ENCODE measurements around the gene GAST. TPM values are rescaled to one million over a fixed set of nuclear protein-coding genes. Genes with fewer than 3 reads are reported as not detected.

Gene GAST
- total and polyA plus RNA-seq, 2 of the 13 experiments (the other 11 are each of a cell fraction or from before 2014, with no cell fraction given) = 0.32 to 0.42 TPM

DNA sequence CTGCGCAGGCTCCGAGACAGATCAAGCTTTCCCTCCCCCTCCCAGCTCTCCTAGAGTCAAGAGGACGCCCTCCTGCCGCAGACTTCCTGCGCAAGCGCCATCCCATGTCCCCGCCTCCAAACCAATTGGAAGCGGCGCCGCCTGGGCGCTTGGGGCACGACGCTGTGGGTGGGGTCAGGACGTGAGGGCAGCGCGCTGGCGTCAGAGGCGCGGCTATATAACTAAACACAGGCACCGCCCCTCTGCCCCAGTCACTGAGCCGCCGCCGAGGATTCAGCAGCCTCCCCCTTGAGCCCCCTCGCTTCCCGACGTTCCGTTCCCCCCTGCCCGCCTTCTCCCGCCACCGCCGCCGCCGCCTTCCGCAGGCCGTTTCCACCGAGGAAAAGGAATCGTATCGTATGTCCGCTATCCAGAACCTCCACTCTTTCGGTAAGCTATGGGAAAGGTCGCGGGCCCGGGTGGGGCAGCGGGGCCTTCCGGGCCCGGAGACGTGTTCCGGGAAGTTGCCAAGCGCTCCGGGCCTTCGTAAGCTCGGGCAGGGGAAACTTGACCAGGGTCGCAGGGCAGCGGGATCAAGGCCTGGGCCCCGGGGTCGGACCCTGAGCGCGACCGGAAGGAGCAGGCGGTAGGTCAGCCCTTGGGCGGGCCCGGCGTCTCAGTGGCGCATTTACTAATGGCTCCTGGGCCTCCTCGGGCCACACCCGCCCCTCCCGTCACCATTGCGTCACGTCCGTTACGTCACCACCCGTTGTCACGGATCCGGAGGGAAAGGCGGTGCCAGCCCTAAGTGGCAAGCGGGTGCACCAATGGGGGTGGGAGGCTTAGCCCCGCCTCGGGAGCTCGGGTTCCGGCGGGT lies 23.3 kb upstream of the GAST start, which contains the start of gene EIF1 (continued):
- peak; percentile 88; the same call in 1 of the 2 replicates for TF ChIP-seq MBNL3 (CRISPR knock-in tag; conservative IDR thresholded peaks at IDR 0.05)
- TF ChIP-seq, protein P1, sequence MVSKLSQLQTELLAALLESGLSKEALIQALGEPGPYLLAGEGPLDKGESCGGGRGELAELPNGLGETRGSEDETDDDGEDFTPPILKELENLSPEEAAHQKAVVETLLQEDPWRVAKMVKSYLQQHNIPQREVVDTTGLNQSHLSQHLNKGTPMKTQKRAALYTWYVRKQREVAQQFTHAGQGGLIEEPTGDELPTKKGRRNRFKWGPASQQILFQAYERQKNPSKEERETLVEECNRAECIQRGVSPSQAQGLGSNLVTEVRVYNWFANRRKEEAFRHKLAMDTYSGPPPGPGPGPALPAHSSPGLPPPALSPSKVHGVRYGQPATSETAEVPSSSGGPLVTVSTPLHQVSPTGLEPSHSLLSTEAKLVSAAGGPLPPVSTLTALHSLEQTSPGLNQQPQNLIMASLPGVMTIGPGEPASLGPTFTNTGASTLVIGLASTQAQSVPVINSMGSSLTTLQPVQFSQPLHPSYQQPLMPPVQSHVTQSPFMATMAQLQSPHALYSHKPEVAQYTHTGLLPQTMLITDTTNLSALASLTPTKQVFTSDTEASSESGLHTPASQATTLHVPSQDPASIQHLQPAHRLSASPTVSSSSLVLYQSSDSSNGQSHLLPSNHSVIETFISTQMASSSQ (IDR thresholded peaks at IDR 0.05; ENCODE audit: low read depth) = no peak
- TF ChIP-seq, protein P1 (CRISPR knock-in tag; IDR thresholded peaks at IDR 0.05; ENCODE audit: borderline replicate concordance) = peak; percentile 78
- TF ChIP-seq ZNF549 (CRISPR knock-in tag; IDR thresholded peaks at IDR 0.05) = no peak
- TF ChIP-seq, protein P2, sequence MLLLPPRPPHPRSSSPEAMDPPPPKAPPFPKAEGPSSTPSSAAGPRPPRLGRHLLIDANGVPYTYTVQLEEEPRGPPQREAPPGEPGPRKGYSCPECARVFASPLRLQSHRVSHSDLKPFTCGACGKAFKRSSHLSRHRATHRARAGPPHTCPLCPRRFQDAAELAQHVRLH (CRISPR knock-in tag; IDR thresholded peaks at IDR 0.05; ENCODE audit: borderline replicate concordance, low read depth) = peak; percentile 90; the same call in 1 of the 2 replicates
- TF ChIP-seq, protein P3, sequence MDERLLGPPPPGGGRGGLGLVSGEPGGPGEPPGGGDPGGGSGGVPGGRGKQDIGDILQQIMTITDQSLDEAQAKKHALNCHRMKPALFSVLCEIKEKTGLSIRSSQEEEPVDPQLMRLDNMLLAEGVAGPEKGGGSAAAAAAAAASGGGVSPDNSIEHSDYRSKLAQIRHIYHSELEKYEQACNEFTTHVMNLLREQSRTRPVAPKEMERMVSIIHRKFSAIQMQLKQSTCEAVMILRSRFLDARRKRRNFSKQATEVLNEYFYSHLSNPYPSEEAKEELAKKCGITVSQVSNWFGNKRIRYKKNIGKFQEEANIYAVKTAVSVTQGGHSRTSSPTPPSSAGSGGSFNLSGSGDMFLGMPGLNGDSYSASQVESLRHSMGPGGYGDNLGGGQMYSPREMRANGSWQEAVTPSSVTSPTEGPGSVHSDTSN (CRISPR knock-in tag; IDR thresholded peaks at IDR 0.05) = peak; percentile 96
- TF ChIP-seq YEATS2 (CRISPR knock-in tag; IDR thresholded peaks at IDR 0.05; ENCODE audit: borderline replicate concordance) = peak; percentile 92
- TF ChIP-seq PPARG (CRISPR knock-in tag; conservative IDR thresholded peaks at IDR 0.05) = 0 out of 2 replicates have a peak, but pooled peaks have one; percentile 37
- TF ChIP-seq, protein P4, sequence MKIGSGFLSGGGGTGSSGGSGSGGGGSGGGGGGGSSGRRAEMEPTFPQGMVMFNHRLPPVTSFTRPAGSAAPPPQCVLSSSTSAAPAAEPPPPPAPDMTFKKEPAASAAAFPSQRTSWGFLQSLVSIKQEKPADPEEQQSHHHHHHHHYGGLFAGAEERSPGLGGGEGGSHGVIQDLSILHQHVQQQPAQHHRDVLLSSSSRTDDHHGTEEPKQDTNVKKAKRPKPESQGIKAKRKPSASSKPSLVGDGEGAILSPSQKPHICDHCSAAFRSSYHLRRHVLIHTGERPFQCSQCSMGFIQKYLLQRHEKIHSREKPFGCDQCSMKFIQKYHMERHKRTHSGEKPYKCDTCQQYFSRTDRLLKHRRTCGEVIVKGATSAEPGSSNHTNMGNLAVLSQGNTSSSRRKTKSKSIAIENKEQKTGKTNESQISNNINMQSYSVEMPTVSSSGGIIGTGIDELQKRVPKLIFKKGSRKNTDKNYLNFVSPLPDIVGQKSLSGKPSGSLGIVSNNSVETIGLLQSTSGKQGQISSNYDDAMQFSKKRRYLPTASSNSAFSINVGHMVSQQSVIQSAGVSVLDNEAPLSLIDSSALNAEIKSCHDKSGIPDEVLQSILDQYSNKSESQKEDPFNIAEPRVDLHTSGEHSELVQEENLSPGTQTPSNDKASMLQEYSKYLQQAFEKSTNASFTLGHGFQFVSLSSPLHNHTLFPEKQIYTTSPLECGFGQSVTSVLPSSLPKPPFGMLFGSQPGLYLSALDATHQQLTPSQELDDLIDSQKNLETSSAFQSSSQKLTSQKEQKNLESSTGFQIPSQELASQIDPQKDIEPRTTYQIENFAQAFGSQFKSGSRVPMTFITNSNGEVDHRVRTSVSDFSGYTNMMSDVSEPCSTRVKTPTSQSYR (CRISPR knock-in tag; IDR thresholded peaks at IDR 0.05; ENCODE audit: borderline replicate concordance) = peak; percentile 63
- peak; percentile 79 for TF ChIP-seq ZBTB38 (CRISPR knock-in tag; IDR thresholded peaks at IDR 0.05)
- TF ChIP-seq CBFB (CRISPR knock-in tag; IDR thresholded peaks at IDR 0.05) = peak; percentile 75
- 0 out of 2 replicates have a peak, but pooled peaks have one; percentile 91 for TF ChIP-seq ZNF468 (CRISPR knock-in tag; IDR thresholded peaks at IDR 0.05)
- peak; percentile 44 for TF ChIP-seq SKI (IDR thresholded peaks at IDR 0.05; ENCODE audit: partially characterized antibody)
- TF ChIP-seq ZNF253 (CRISPR knock-in tag; IDR thresholded peaks at IDR 0.05; ENCODE audit: borderline replicate concordance) = peak; percentile 83
- TF ChIP-seq RNF2 (conservative IDR thresholded peaks at IDR 0.05; ENCODE audit: low read depth) = no peak
- no peak; the same call in 1 of the 2 replicates for TF ChIP-seq RBAK (CRISPR knock-in tag; IDR thresholded peaks at IDR 0.05)
- peak; percentile 83 for TF ChIP-seq MED8 (CRISPR knock-in tag; IDR thresholded peaks at IDR 0.05; ENCODE audit: insufficient replicate concordance)
- 0 out of 2 replicates have a peak, but pooled peaks have one; percentile 12 for TF ChIP-seq BRD4 (CRISPR knock-in tag; IDR thresholded peaks at IDR 0.05)
- 0 out of 2 replicates have a peak, but pooled peaks have one; percentile 83 for TF ChIP-seq CC2D1A (CRISPR knock-in tag; IDR thresholded peaks at IDR 0.05)
- peak; percentile 14; the same call in 1 of the 2 replicates for TF ChIP-seq GATAD2A (CRISPR knock-in tag; IDR thresholded peaks at IDR 0.05)
- 0 out of 2 replicates have a peak, but pooled peaks have one; percentile 70 for TF ChIP-seq CAMTA2 (CRISPR knock-in tag; IDR thresholded peaks at IDR 0.05; ENCODE audit: borderline replicate concordance)
- TF ChIP-seq CEBPB (IDR thresholded peaks at IDR 0.05; ENCODE audit: borderline replicate concordance, low read depth, low read length) = peak; percentile 100

All from HepG2 (cell line).